Endothelial cell of umbilical vein (primary cell): Measurements from ENCODE around the gene RAD23B. TPM values are rescaled to one million over a fixed set of nuclear protein-coding genes. Genes with fewer than 3 reads are reported as not detected.

ENCODE experiments used
- BruUV-seq: library from RNA; stranded (reverse); fragments of 400-500 nt; replicated peaks from 2 replicates; lab custom pipeline; 2021; lab: Mats Ljungman, UMichigan
- CTCF ChIA-PET: fragments of 300-600, 350-600 bp; sonication (Branson Sonifier 250); formaldehyde crosslinking; loops from one replicate; lab custom pipeline; 2021; ENCODE audit warnings: antibody characterized with exemption, inconsistent platforms; lab: Charles Lee
- POLR2A ChIA-PET: fragments of 300-600, 350-600 bp; sonication (Branson Sonifier 250); formaldehyde crosslinking; loops from one replicate; lab custom pipeline; 2021; ENCODE audit warnings: antibody characterized with exemption, inconsistent platforms; lab: Charles Lee
- DNase-seq: peaks from one replicate; pipeline ENCODE4 v3.0.0-alpha.2; 2011; ENCODE audit warnings: low read depth, low spot score
- FAIRE-seq: peaks from 2 replicates; lab custom pipeline; 2011; peaks lifted over from hg19 to GRCh38; lab: Jason Lieb, UNC
- H2AFZ ChIP-seq: 2 replicates; pipeline ENCODE4 v1.6.0; 2012; ENCODE audit warnings: low read depth, low read length, control low read depth, inconsistent platforms
- H3K27ac ChIP-seq: 2 replicates; pipeline ENCODE4 v1.5.1; 2011; ENCODE audit warnings: low read depth, mild to moderate bottlenecking, control low read depth, low read length, moderate library complexity; ENCODE audit not compliant: insufficient read depth
- H3K27me3 ChIP-seq, 2 experiments: 2 replicates each; pipeline versions ENCODE4 v1.6.0 to v1.6.1; 2011; ENCODE audit warnings: low read length in 2 of 2, mixed read lengths in 1 of 2; ENCODE audit not compliant: control insufficient read depth in 2 of 2, insufficient read depth in 2 of 2
- H3K36me3 ChIP-seq, 2 experiments: 2 replicates in 1 of 2; 3 replicates in 1 of 2; pipeline ENCODE4 v1.5.1; 2011; ENCODE audit warnings: low read length in 2 of 2, mild to moderate bottlenecking in 1 of 2, moderate library complexity in 1 of 2; ENCODE audit not compliant: control insufficient read depth in 2 of 2, insufficient read depth in 2 of 2; ENCODE audit errors: extremely low read depth in 1 of 2
- H3K4me1 ChIP-seq: 3 replicates; pipeline ENCODE4 v1.5.1; 2011; ENCODE audit warnings: mild to moderate bottlenecking, low read length; ENCODE audit not compliant: control insufficient read depth, insufficient read depth; ENCODE audit errors: extremely low read depth
- H3K4me2 ChIP-seq: 2 replicates; pipeline ENCODE4 v1.6.1; 2011; ENCODE audit warnings: low read length, control low read depth, mixed read lengths; ENCODE audit not compliant: insufficient read depth
- H3K4me3 ChIP-seq, 3 experiments: fragments of 200-600 bp in 1 of 3; sonication (generic), shearing (Covaris generic) in 1 of 3; replicated peaks in 1 of 3; 2 replicates each; pipeline ENCODE4 v1.5.1; 2011 to 2016; ENCODE audit warnings: control low read depth in 3 of 3, low read length in 3 of 3, mild to moderate bottlenecking in 2 of 3, inconsistent platforms in 1 of 3, low read depth in 1 of 3, moderate library complexity in 1 of 3; ENCODE audit not compliant: insufficient read depth in 1 of 3
- H3K79me2 ChIP-seq: 2 replicates; pipeline ENCODE4 v1.6.0; 2012; ENCODE audit warnings: low read length, inconsistent platforms; ENCODE audit not compliant: control insufficient read depth, insufficient read depth
- H3K9ac ChIP-seq: replicated peaks from 2 replicates; pipeline ENCODE3; 2011; ENCODE audit warnings: low read length, control low read depth; ENCODE audit not compliant: insufficient read depth; ENCODE audit errors: extremely low read depth
- H3K9me1 ChIP-seq: replicated peaks from 3 replicates; pipeline ENCODE4 v1.6.0; 2011; ENCODE audit warnings: mild to moderate bottlenecking, low read length; ENCODE audit not compliant: control insufficient read depth, insufficient read depth; ENCODE audit errors: extremely low read depth
- H3K9me3 ChIP-seq: replicated peaks from 2 replicates; pipeline ENCODE4 v1.5.1; 2012; ENCODE audit warnings: low read length, inconsistent platforms; ENCODE audit not compliant: control insufficient read depth, insufficient read depth
- H4K20me1 ChIP-seq: replicated peaks from 2 replicates; pipeline ENCODE3; 2011; ENCODE audit warnings: mild to moderate bottlenecking, low read length; ENCODE audit not compliant: control insufficient read depth, insufficient read depth; ENCODE audit errors: extremely low read depth
- EZH2 ChIP-seq: IDR thresholded peaks from 2 replicates; pipeline ENCODE4 v1.6.1; 2012; ENCODE audit warnings: borderline replicate concordance, low read depth, mild to moderate bottlenecking, moderate library complexity, low read length, inconsistent platforms; ENCODE audit not compliant: severe bottlenecking
- FOS ChIP-seq: IDR thresholded peaks from 2 replicates; pipeline ENCODE4 v1.6.1; 2011; ENCODE audit warnings: mild to moderate bottlenecking, low read length, moderate library complexity, borderline replicate concordance; ENCODE audit not compliant: insufficient read depth
- GATA2 ChIP-seq: IDR thresholded peaks from 2 replicates; pipeline ENCODE4 v1.7.0; 2011; ENCODE audit warnings: low read depth, mild to moderate bottlenecking, moderate library complexity, mixed read lengths, low read length; ENCODE audit not compliant: insufficient read length, insufficient read depth
- JUN ChIP-seq: IDR thresholded peaks from 2 replicates; pipeline ENCODE4 v1.6.1; 2011; ENCODE audit warnings: borderline replicate concordance, low read depth; ENCODE audit not compliant: insufficient read length, insufficient read depth
- MYC ChIP-seq: IDR thresholded peaks from one replicate; pipeline ENCODE4 v1.6.1; 2011; ENCODE audit warnings: mild to moderate bottlenecking, low read depth, low read length
- POLR2A ChIP-seq: IDR thresholded peaks from 2 replicates; pipeline ENCODE4 v1.6.1; 2012; ENCODE audit warnings: low read depth, mild to moderate bottlenecking, control low read depth, low read length
- POLR2AphosphoS5 ChIP-seq: IDR thresholded peaks from 2 replicates; pipeline ENCODE4 v1.6.1; 2012; ENCODE audit warnings: low read depth, mild to moderate bottlenecking, control low read depth, low read length, moderate library complexity; ENCODE audit not compliant: insufficient read depth
- dilution Hi-C: fragments of 300-500 bp; cut with MboI; formaldehyde crosslinking; loops from one replicate; pipeline ENCODE4 v1.15.0; 2019; ENCODE audit warnings: low sequenced_read_pairs; ENCODE audit not compliant: extremely low pct_ligation_motif_present
- intact Hi-C: fragments of 100-400 bp; cut with micrococcal nuclease; formaldehyde crosslinking; loops from one replicate; pipeline ENCODE4 v1.10.0; 2022
- polyA plus RNA-seq, 4 experiments: library from polyadenylated mRNA; depleted of rRNA in 3 of 4; stranded (reverse) in 3 of 4; unstranded in 1 of 4; fragments of >200 nt; gene quantifications; 2 replicates each; pipeline versions ENCODE4 v1.2.1 to v1.2.3, GENCODE V29; 2011 to 2012; ENCODE audit warnings: missing spikeins in 1 of 4
- total RNA-seq: library from RNA; stranded (reverse); gene quantifications from 2 replicates; pipeline ENCODE4 v1.2.3, GENCODE V29; 2021
- TF ChIP-seq, protein P1 (sequence below): IDR thresholded peaks from 2 replicates; pipeline ENCODE4 v1.6.1; 2011; ENCODE audit not compliant: insufficient read depth, insufficient read length
- TF ChIP-seq, protein P2 (sequence below), 2 donors: IDR thresholded peaks; 1 replicate in 1 of 2; 2 replicates in 1 of 2; pipeline ENCODE4 v1.5.1; 2011; ENCODE audit warnings: low read length in 2 of 2, mild to moderate bottlenecking in 2 of 2, moderate library complexity in 2 of 2, control low read depth in 1 of 2, inconsistent platforms in 1 of 2, low read depth in 1 of 2; ENCODE audit not compliant: insufficient read depth in 1 of 2; ENCODE audit errors: extremely low read depth in 1 of 2

RAD23B gene
- total and polyA plus RNA-seq, 2 donors (not counting 3 experiments of a cell fraction or from before 2014, with no cell fraction given), result 63.8 to 100 TPM

DNA sequence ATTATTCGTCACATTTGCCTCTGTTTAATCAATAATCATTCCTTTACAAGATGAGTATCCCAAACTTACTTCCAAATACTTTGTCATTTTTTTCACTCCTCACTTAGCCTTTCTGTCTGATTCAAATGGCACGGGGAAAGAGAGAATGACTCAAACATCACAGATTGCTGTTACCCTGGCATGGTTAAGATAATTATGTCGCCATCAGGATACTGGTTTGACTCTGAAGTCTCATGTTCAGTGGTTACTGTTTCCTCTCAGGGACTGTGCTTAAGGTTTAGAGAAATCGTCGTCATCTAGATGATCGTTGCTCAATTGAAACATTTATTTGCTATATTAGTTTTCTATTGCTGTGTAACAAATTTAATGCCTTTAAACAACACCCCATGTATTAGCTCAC lies 45.2 kb upstream of the RAD23B start:
- no peak overlapping the region for H3K4me3 ChIP-seq
- no TSS peak for BruUV-seq
- H3K4me2 ChIP-seq, result no peak overlapping the region
- no peaks in the 10 kb centered on the region for H3K36me3 ChIP-seq
- intact Hi-C loops (no loop called here), dilution Hi-C loops (no loop called here)
- no peaks in the 10 kb centered on the region for H4K20me1 ChIP-seq
- H3K27ac ChIP-seq, result no peak overlapping the region
- TF ChIP-seq POLR2A (no peak), JUN (no peak), FOS (no peak), EZH2 (no peak), GATA2 (no peak), MYC (no peak), POLR2AphosphoS5 (no peak)
- TF ChIP-seq, protein P1, sequence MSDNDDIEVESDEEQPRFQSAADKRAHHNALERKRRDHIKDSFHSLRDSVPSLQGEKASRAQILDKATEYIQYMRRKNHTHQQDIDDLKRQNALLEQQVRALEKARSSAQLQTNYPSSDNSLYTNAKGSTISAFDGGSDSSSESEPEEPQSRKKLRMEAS, result no peak
- TF ChIP-seq, protein P2, sequence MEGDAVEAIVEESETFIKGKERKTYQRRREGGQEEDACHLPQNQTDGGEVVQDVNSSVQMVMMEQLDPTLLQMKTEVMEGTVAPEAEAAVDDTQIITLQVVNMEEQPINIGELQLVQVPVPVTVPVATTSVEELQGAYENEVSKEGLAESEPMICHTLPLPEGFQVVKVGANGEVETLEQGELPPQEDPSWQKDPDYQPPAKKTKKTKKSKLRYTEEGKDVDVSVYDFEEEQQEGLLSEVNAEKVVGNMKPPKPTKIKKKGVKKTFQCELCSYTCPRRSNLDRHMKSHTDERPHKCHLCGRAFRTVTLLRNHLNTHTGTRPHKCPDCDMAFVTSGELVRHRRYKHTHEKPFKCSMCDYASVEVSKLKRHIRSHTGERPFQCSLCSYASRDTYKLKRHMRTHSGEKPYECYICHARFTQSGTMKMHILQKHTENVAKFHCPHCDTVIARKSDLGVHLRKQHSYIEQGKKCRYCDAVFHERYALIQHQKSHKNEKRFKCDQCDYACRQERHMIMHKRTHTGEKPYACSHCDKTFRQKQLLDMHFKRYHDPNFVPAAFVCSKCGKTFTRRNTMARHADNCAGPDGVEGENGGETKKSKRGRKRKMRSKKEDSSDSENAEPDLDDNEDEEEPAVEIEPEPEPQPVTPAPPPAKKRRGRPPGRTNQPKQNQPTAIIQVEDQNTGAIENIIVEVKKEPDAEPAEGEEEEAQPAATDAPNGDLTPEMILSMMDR (IDR thresholded peaks at IDR 0.05; ENCODE audit: extremely low read depth in 1 of 2, insufficient read depth in 1 of 2, low read depth in 1 of 2, low read length in 2 of 2), result no peak
- FAIRE-seq (no peak), DNase-seq (no peak)
- no peaks in the 10 kb centered on the region for H3K9me3 ChIP-seq
- no peaks in the 10 kb centered on the region for H3K79me2 ChIP-seq
- H3K9ac ChIP-seq, result no peak overlapping the region
- ChIA-PET POLR2A (no interaction called here), CTCF (interaction anchor here (1.4 kb wide), 1 partner anchor 104 kb away, joined by 6 read pairs; no protein-coding TSS in a partner anchor)
- H3K27me3 ChIP-seq, result no peaks in the 10 kb centered on the region
- no peaks in the 10 kb centered on the region for H3K4me1 ChIP-seq
- H3K9me1 ChIP-seq, result no peaks in the 10 kb centered on the region
- no peak overlapping the region for H2AFZ ChIP-seq
